Stimulated activated CD4-positive, alpha-beta T cell treated with anti-CD3 and anti-CD28 coated beads, Interleukin-12 subunit alpha, Interleukin-12 subunit beta, amount 100 ng/mL, for 48 hours (primary cell): ENCODE results near the gene DIP2B.
"Not testable (repeated sequence)": the region's sequence is repeated elsewhere in the genome, so short reads cannot be mapped to it uniquely, and the experiment has no call there.

Source experiments
- DNase-seq, 3 donors: peaks; one replicate each; pipeline ENCODE4 v3.0.0-alpha.2; 2020; ENCODE audit warnings: low read depth in 2 of 3, low spot score in 1 of 3

Gene DIP2B

DNA sequence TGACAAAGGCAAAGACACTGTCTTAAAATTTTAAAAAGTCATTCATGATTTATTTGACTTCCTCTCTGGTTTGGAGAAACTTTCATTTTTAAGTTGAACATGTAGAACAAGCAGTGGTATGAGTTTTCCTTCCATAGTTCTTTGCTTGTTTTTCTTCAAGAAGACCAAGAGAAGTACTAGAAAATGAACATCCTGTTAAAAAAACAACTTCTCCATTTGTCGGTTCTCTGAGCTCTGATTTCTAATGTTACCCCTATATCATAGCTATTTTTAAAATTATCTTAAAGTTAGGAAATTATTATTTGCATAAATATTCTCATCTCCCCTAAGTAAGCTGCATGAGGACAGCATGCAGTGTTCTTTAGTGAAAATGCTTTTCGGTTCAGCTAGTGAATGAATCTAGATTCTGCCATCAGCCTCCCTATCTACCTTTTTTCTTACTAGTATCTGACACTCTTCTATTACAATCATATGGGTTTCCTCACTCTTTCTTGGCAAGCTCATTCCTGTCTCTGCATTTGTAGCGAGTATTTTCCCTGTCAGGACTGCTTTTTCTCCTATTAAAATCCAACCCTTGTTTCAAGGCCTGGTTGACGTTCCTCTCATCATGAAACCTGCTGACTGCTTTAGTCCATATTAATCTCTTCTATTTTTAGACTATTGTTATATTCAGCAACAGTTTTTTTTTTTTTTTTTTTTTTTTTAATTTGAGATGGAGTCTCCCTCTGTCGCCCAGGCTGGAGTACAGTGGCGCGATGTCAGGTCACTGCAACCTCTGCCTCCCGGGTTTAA is 15.8 kb downstream of the DIP2B start:
- DNase-seq: no peak

- not testable (repeated sequence) for DNase-seq
Measured at GRCh38 chr12:50521781-50522180, 17.0 kb downstream of the DIP2B start.

- DNase-seq: no peak
Measured at GRCh38 chr12:50523772-50524171, 19.0 kb downstream of the DIP2B start.

- no peak for DNase-seq
Measured at GRCh38 chr12:50524621-50525020, 19.8 kb downstream of the DIP2B start.

GRCh38 chr12:50525422-50525821 is 20.6 kb downstream of the DIP2B start:
- no peak for DNase-seq

DNA sequence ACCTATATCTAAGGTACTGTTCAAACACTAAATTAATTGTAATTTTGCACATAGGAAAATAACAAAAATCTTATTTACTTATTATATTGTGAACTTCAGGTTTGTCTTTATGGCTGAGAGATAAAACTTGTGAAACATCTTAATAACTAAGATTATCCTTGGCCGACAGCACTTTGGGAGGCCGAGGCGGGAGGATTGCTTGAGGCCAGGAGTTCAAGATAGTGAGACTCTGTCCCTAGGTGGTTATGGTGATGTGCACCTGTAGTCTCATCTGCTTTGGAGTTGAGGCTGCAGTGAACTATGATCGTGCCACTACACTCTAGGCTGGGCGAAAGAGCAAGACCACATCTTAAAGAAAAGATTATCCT is 22.6 kb downstream of the DIP2B start:
- DNase-seq: no peak

GRCh38 chr12:50528800-50529199 is 24.0 kb downstream of the DIP2B start:
- no peak for DNase-seq

DNA sequence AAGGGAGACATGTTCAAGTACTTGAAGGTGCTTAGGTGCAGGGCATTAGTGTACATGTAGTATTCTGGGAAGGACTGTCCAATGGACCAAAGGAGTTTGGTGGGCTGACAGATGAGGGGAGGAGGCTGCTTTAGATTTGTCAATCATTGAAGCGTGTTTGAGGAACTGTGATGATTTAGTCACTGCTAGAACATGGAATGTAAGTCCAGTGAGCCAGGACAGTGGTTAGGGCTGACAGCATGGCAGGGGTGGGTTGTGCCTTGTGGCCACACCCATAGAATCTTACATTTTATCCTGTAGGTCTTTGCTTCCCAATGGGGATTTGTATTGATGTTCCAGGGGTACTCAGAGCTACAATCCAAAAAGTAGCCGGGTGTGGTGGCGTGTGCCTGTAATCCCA is 24.6 kb downstream of the DIP2B start:
- DNase-seq: no peak

DNA sequence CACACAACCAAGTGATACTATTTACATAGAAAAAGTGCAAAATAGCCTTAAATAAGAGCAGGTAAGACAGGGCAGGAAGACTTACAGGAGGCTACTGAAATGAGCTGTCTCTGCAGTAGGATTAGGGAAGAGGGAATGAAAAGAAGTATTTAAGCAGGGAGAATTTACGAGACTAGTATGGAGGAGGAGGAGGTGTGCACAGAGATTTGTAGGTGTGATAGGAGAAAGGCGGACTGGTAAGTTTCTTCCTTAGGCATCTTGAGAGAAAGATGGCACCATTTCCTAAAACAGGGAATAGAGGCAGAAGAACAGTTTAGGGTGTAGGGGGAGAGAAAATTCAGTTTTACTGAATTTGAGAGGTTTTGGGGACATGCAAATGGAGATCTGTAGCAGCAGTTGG is 25.7 kb downstream of the DIP2B start:
- DNase-seq: no peak

- DNase-seq: no peak
Measured at GRCh38 chr12:50533203-50533584, 28.4 kb downstream of the DIP2B start.

- DNase-seq: no peak
Measured at GRCh38 chr12:50533971-50534370, 29.2 kb downstream of the DIP2B start.

DNA sequence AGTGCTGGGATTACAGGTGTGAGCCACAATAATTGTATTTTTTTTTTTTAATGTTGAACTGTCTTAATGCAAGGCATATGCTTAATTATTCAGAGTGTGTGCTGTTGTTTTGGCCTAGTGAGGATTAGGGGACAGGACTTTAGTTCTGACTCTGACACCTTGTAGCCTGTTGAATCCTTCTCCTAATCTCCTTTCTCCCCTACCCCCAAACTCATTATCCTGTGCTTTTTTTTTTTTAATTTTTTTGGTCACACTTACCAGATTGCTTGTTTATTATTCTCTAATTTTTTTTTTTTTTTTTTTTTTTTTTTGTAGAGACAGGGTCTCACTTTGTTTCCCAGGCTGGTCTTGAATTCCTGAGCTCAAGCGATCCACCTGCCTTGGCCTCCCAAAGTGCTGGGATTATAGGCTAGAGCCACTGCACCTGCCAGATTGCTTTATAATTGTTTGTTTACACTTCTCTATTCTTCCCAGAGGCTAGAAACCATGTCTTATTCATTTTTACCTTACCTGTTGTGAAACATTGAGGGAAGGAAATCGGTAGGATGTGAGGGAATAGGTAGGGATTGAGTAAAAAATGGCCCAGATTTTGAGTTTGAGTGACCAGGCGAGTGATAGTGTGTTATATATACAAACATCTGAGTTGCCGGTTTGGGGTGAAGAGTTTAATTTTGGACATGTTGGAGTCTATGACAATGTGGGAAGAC is 32.2 kb downstream of the DIP2B start:
- no peak for DNase-seq

GRCh38 chr12:50537538-50537919 is 32.7 kb downstream of the DIP2B start:
- no peak for DNase-seq

- DNase-seq: no peak
Measured at GRCh38 chr12:50538182-50538581, 33.4 kb downstream of the DIP2B start.

DNA sequence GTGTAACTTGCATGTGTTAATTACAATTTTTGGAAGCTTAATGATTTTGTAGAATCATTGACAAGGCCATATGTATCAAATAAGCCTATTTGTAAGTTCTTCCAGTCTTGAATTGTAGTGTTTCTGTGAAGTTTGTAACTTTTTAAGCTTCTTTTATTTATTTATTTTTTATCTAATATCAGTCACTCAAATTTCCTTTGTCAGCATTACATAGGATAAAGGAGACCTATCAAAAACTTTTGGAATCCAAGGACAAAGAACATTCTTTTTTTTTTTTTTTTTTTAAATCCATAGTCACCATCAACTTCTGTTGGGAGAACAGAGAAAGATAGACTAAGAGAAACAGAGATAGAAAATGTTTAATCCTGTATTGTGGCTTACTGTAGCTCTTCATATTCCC is 36.4 kb downstream of the DIP2B start:
- no peak for DNase-seq

DNA sequence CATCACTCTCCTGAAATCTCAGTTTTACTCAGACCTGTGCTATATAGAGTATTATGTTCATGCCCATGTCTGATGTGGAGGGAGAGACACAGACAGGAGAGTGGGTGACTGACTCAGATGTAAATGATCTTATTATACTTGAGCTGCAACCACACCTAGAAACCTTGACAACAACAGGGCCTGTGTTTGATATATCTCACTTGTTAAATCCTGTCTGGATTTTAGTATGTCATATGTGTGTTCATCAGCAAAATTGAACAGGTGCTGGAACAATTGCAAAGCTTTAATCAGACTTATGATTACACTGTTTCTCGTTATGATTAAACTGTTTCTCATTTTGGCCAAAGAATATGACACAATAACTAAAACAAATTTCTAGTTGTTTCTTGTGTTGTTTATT is 37.7 kb downstream of the DIP2B start:
- no peak for DNase-seq

DNA sequence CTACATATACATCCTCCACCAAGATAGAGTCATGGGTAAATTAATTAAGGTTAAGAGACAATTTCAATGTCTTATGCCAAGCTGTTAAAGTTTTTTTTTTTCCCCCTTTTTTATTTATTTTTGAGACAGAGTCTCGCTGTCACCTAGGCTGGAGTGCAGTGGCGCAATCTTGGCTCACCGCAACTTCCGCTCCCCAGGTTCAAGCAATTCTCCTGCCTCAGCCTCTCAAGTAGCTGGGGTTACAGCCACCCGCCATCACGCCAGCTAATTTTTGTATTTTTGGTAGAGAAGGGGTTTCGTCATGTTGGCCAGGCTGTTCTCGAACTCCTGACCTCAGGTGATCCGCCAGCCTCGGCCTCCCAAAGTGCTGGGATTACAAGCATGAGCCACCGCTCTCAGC is 38.4 kb downstream of the DIP2B start:
- DNase-seq: not testable (repeated sequence)

DNA sequence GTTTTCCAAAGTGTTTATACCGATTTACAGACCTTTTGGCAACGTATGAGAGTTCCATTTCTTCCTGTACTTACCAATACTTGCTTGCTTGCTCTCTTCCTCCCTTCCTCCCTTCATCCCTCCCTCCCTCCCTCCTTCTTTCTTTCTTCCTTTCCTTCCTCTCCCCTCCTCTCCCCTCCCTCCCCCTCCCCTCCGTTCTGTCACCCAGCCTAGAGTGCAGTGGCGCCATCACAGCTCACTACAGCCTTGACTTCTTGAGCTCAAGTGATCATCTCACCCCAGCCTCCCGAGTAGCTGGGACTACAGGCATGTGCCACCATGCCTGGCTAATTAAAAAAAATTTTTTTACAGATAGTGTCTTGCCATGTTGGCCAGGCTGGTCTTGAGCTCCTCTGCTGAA is 40.4 kb downstream of the DIP2B start:
- no peak for DNase-seq

DNA sequence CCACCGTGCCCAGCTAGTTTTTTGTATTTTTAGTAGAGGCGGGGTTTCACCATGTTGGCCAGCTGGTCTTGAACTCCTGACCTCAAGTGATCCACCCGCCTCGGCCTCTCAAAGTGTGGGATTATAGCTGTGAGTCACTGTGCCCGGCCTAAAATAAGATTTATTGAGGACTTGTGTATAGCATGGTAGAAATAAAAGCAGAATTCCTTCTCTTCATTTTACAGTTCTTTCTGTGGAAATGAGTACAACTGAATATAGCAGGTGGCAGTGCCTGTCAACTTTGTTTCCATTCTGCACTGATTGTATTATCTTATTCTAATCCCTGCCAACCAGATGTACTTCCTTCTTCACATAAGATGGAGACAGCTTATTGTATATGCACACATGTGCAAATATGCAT is 41.0 kb downstream of the DIP2B start:
- no peak for DNase-seq

DNA sequence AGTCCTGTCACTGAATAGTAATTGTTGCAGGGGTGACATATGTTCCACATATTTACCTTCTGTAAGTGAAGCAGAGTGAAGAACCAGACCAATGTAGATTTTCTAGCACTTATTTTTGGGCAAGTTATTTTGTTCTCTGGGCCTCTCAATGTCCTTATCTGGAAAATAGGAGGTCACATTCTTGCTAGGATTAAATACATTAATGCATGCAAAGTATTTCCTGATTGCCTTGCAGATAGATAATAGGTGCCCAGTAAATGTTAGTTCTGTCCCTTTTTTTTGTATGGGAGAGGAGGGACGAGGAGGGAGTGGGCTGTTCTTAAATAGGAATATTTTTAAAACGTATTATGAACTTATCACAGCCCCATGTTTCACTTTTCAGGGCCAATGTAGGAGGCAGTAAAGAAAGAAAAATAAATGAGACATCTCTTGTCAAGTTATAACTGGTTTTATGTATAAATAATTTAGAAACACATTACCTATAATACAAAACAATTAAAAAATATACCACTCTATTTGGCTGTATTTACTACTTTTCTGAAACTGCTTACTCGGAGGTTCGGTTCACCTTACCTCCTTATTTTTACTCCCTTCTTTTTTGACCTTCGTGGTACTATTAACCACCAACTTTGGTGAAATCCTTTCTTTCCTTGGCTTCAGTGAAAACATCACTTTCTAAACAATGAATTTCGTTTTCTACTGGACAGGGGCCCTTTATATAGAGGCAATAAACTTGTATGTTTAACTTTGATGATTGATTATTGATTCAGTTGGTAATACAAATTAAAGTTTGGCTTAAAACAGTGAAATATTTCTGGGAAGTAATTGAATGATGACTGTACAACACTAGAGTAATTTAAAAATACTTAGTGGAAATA is 41.9 kb downstream of the DIP2B start:
- no peak for DNase-seq

DNA sequence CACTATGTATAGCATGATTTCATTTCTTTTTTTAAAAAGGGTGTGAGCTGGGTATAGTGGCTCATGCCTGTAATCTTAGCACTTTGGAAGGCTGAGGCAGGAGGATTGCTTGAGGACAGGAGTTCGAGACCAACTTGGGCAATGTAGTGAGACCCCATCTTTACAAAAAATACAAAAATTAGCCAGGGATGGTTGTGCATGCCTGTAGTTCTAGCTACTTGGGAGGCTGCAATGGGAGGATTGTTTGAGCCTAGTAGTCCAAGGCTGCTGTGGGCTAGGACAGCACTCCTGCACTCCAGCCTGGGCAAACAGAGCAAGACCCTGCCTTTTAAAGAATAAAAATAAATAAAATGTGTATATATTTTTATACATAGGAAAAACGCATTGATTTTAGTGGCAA is 43.0 kb downstream of the DIP2B start:
- no peak for DNase-seq

DNA sequence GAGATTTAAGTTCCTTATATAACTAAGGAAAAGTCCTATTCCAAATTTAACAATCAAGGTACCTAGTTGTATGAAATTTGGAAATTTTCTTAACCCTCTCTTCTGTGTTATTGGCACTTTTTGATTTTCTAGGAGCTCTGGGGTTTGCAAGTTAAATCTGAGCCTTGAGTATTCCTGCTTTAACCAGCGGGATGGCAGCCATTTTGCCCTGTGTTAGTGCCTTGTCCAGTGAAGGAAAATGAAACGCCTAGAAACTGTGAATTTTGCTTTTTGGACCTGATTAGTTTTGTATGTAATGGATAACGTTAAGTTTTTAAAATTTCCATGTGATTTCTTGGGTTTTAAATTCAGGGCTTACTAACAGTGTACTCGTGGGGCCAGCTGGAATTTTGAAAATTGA is 45.1 kb downstream of the DIP2B start:
- no peak for DNase-seq
